GM20431 (cell line): ENCODE data around the gene FBLN5.

Source experiments
- in situ Hi-C: fragments of 300-500 bp; cut with MseI, MboI; formaldehyde crosslinking; loops from one replicate; pipeline ENCODE4 v1.15.0; 2020; ENCODE audit warnings: low sequenced_read_pairs; ENCODE audit not compliant: unreplicated experiment

Gene FBLN5

GRCh38 chr14:91839749-91840148, 107.7 kb downstream of the FBLN5 start:
- in situ Hi-C loops = no loop called here

DNA sequence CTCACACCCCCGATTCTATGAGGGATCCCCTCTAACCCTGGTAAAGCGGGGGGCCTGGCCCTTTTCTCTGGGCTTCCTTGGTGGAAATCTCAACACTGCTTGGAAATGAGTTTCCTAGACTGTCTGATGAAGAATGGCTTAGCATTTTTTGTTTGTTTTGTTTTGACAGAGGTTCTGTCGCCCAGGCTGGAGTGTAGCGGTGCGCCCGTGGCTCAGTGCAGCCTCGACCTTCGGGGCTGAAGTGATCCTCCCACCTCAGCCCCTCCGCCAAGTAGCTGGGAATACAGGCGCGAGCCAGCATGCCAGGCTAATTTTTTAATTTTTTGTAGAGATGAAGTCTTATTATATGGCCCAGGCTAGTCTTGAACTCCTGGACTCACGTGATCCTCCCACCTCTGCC, 110.4 kb downstream of the FBLN5 start:
- in situ Hi-C loops = no loop called here

DNA sequence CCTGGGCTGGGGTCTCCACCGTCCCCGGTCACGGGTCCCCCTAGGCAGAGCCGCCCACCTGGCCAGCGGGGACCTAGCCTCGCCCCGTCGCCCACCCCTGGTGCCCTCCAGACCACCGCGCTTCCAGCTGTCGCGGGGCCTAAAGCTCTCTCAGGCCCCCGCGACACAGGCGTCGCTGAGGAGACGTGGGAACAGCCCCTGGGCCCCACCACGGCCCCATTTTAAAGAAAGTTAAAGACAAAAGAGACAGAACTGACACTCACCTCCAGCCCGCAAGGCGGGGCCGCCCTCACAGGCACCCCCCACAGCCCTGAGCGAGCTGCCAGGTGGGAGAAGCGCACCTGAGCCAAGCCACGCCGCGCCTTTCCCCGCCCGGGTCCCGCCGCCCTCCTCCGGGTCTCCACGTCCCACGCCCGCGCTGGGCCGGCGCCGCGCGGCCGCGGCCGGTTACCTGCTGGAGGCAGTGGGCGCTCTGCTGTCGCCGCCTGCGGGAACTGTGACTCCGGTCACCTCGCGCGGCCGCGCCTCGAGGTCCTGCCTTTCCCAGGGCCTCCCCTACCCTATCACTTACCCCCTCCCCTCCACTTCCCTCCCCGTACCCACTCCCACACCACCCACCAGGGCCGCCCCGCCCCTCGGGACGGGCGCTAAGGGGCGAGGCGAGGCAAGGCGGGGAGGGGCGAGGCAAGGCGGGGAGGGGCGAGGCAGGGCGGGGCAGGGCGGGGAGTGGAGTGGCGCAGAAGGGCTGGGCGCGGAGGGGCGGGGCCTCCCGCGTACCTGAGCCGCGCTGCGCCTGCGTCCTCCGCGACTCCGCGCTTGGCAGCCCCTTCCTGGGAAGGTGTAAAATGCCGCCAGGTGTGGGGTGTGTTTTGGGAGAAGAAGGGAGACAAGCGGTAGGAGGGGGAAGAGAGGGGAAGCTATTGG, 111.3 kb downstream of the FBLN5 start:
- in situ Hi-C loops = no loop called here

DNA sequence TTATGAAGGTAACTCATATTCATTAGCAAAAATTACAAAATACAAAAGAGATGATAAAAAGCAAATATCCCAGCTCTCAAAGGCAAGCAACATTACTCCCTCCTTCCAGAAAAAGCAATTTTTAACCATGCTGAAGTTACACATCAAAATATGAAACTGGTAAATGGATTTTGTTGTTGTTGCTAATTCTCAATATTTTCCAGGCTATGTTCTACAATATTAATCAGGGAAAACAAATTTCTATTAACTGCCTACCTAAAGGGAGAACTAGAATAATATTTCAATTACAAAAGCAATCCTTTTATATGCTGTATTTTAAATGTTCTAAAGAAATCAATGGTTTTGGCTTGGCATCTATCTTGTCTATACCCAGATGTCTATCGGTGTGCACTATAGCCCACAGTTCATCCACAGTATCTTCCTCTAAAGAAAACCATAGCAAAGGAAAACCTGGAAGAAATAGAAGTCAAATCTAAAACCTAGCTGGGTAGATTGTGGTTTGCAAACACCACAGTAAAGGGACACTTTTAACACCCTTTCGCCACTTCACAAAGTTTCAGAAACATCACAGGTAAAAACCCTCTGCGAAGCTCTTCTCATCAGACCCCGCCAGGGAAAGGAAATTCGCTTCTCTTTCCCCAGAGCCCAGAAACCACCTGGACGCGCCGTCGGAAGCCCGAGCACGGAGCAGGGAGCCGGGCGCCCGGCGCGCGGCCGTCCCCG, 112.1 kb downstream of the FBLN5 start:
- in situ Hi-C loops = no loop called here

DNA sequence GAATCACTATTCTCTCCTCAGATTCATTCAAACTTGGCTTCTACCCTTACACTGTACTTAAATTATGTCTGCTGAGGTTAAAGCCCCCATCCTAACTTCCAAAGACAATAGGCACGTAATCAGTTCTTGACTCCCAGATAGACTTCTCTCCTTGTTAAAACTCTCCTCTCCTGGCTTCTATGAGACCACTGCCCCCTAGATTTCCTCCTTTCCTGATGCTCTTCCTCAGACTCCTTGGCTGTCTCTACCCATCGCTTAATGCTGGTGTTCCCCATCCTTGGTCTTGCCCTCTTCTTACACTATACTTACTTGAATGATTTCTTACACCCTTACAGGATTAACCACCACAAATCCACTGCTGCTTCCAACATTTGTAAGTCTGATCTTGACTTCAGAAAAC, 112.9 kb downstream of the FBLN5 start:
- in situ Hi-C loops = no loop called here

- in situ Hi-C loops = no loop called here
Observed at GRCh38 chr14:91831337-91831736, 116.2 kb downstream of the FBLN5 start.

DNA sequence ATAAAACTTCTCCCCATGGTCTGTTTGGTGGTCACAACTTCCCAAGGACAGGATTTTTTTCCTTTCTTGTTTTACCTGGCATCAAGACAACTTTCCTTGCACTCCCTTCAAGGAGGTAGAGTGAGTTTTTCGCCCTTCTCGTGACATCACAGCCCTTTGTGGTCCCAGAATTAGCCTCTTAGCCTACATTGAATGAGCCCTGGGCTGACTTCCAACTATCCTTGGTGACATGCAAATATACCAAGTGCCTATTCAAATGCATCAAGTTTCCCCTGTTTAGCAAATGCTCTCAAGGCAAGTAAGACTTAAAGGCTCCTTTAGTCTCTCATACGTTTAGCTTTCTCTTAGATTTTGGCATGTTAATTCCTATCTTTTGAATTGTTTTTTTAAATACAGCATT, 116.7 kb downstream of the FBLN5 start:
- in situ Hi-C loops = no loop called here

GRCh38 chr14:91829511-91829910, 118.0 kb downstream of the FBLN5 start:
- in situ Hi-C loops = no loop called here

DNA sequence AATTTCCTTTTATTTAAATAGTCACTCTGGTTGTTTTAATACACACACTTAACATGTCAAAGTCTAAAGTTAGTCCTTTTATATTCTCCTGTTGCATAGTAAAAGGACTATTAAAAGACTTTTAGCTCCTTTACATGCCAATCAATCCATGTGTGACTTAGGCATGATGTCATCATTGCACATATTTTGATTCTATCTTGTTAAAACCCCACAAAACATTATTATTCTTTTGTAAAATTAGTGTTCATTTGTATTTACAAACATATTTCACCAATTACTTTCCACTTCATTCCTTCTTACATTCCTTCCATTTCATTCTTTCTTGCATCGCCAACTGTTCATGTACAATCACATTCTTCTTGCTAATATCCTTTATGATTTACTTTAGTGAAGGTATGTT, 119.7 kb downstream of the FBLN5 start:
- in situ Hi-C loops = no loop called here
